Transverse colon (tissue), 4 donors: Measurements from ENCODE around the gene FBXL16.
A peak's percentile ranks its signal among the peaks of the same experiment; 100 is the strongest.

Experiments
- CTCF ChIP-seq, 5 experiments: fragments of 200-600 bp in 3 of 5; fragments of 450-650 bp in 2 of 5; sonication (generic) in 3 of 5; IDR thresholded peaks; 1 replicate in 2 of 5; 2 replicates in 3 of 5; pipeline ENCODE4 v1.5.1; 2016 to 2017; ENCODE audit warnings: antibody characterized with exemption in 5 of 5, inconsistent platforms in 3 of 5, mild to moderate bottlenecking in 2 of 5, moderate library complexity in 1 of 5
- POLR2AphosphoS5 ChIP-seq, 3 donors: sonication (generic); formaldehyde crosslinking; IDR thresholded peaks; one replicate each; pipeline ENCODE4 v1.6.1; 2016; ENCODE audit warnings: antibody characterized with exemption in 3 of 3

- TF ChIP-seq POLR2AphosphoS5 (IDR thresholded peaks at IDR 0.05) (peak in 2 of 3 donors; percentile 59 to 74), CTCF (IDR thresholded peaks at IDR 0.05) (no peak)
Observed at GRCh38 chr16:679814-680624, 25.6 kb downstream of the FBXL16 start, which contains the start of gene STUB1.
